ENCODE data around the gene USP54.
"Not testable (repeated sequence)": the region's sequence is repeated elsewhere in the genome, so short reads cannot be mapped to it uniquely, and the experiment has no call there.

USP54 gene

GRCh38 chr10:73588656-73589055 is 2.5 kb downstream of the USP54 start:
- DNase-seq (ENCODE audit: low spot score) = no peak

GRCh38 chr10:73586583-73586984 is 4.6 kb downstream of the USP54 start:
- DNase-seq (ENCODE audit: low spot score) = no peak

DNA sequence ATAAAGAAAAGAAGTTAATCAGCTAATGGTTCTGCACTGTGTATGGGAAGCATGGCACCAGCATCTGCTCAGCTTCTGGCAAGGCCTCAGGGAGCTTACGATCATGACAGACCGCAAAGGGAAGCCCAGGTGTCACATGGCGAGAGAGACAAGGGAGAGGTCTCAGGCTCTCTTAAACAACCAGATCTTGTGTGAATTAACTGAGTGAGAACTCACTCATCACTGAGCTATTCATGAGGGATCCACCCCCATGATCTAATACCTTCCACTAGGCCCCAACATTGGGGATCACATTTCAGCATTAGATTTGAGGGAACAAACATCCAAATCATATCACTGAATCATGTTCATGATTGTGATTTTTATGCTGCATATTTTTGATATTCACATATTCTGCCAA is 5.8 kb downstream of the USP54 start:
- no peak for DNase-seq (ENCODE audit: low spot score)

DNA sequence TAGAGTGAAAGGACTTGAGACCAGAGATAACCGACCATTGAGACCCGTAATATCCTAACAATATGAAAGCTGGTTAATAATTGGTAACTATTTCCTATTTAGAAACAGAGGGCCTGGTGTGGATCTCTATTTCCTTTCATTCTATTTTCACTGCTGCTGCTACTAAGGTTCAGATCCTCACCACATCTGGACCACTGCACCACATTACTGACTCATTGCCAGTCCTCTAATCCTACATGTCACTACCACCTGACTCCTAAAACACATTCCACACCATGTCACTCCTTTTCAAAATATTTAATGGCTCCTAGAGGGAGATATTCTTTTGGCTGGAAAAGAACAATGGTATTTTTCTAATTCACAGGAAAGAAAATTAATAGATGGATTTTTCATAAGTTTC is 6.4 kb downstream of the USP54 start:
- no peak for DNase-seq (ENCODE audit: low spot score)

GRCh38 chr10:73581918-73582317 is 9.2 kb downstream of the USP54 start:
- no peak for DNase-seq (ENCODE audit: low spot score)

GRCh38 chr10:73578927-73579326 is 12.2 kb downstream of the USP54 start:
- DNase-seq (ENCODE audit: low spot score) = not testable (repeated sequence)

DNA sequence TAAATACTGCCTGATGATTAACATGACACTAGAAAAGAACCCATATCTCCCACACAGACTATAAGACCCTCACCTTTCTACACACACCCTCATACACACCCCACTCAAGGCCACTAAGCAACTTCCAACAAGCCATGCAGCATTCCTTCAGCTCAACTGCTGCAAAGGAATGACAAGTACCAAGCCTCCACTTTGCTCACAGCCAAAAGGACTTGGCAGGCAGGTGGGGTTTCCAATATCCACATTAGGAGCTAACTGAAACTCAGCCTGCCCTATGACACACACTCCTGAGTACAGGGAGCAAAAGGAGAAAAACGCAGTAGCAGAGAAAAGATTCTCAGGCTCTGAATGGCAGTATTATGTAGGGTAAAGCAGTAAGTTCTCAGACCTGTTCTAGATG is 13.4 kb downstream of the USP54 start:
- no peak for DNase-seq (ENCODE audit: low spot score)

GRCh38 chr10:73576890-73577591 is 14.1 kb downstream of the USP54 start:
- no peak for DNase-seq (ENCODE audit: low spot score)

GRCh38 chr10:73576178-73576889 is 14.8 kb downstream of the USP54 start:
- no peak for DNase-seq (ENCODE audit: low spot score)

- DNase-seq (ENCODE audit: low spot score) = not testable (repeated sequence)
Measured at GRCh38 chr10:73567025-73567424, 24.1 kb downstream of the USP54 start.

DNA sequence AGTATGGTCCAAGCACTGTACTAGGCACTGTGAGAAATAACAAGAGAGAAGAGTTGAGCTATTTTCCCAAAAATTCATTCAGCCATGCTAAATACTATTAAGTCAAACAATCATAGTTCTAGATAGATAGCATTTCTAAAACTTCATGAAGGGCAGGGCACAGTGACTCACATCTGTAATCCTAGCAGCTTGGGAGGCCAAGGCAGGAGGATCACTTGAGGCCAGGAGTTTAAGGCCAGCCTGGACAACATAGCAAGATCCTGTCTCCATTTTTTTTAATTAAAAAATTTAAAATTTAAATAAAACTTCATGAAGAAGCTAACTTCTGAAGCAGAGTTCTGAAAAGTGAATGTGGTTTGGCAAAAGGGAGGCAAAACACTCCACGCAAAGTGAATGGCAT is 29.9 kb downstream of the USP54 start:
- no peak for DNase-seq (ENCODE audit: low spot score)

DNA sequence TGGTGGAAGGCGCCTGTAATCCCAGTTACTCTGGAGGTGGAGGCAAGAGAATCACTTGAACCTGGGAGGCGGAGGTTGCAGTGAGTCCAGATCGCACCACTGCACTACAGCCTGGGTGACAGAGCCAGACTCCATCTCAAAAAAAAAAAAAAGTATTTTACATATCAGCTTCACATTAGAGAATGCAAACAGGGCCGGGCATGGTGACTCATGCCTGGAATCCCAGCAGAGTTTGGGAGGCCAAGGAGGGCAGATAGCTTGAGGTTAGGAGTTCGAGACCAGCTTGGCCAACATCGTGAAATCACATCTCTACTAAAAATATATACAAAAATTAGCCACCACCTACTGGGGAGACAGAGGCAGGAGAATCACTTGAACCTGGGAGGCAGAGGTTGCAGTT is 31.6 kb downstream of the USP54 start:
- no peak for DNase-seq (ENCODE audit: low spot score)

- no peak for DNase-seq (ENCODE audit: low spot score)
Measured at GRCh38 chr10:73556855-73557254, 34.3 kb downstream of the USP54 start.

DNA sequence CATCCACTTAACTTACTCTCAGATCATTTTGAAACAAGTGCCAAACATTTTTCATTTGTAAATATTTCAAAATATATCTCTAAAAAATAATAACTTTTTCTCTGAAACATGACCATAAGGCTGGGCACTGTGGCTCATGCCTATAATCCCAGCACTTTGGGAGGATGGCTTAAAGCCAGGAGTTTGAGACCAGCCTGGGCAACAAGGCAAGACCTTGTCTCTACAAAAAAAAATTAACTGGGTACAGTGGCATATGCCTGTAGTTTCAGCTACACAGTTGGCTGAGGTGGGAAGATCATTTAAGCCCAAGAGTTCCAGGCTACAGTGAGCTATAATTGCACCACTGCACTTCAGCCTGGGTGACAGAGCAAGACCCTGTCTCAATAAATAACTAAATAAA is 36.4 kb downstream of the USP54 start:
- no peak for DNase-seq (ENCODE audit: low spot score)

GRCh38 chr10:73553761-73554160 is 37.4 kb downstream of the USP54 start:
- no peak for DNase-seq (ENCODE audit: low spot score)

DNA sequence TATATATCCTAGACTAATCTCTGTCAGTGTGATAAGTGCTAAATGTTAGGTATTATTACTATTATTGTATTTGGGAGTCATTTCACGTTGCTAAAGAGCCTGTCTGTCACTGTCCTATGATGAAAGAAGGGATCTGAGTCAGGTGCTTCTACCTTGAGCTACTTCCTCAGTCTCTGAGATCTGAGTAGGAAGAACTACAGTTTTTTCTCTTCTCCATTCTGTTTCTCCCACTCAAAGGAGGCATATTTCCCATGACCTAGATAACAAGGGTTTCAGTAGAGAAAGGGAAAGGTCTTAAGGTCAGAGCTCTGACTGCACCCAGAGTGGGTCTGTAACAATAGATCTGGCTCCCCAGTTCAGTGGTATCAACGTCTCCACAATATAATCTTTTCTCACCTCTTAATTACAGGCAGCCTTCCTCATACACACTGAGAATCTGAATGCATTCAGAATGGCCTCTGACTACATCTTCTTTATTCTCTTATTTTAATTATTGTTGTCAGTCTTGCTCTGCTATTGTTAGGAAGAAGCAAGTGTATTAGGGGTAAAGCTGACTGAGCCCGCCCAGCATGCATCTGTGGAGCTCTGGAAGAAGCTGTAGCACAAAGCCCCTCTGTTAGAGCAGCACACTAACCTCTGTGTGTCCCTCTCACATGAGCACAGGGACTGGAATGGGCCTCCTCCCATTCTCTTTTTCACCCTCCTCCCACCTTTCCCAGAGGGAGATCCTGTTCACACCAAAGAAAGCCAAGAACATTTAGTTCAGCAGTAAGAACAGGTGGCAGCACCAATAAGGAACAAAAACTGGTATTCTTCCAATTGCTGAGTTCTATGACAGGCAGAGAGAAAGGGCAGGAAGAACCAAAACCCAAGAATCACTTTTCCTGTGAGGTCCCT is 38.1 kb downstream of the USP54 start:
- no peak for DNase-seq (ENCODE audit: low spot score)

- no peak for DNase-seq (ENCODE audit: low spot score)
Measured at GRCh38 chr10:73551515-73551914, 39.6 kb downstream of the USP54 start.

GRCh38 chr10:73545357-73545756 is 45.8 kb downstream of the USP54 start:
- DNase-seq (ENCODE audit: low spot score) = no peak

DNA sequence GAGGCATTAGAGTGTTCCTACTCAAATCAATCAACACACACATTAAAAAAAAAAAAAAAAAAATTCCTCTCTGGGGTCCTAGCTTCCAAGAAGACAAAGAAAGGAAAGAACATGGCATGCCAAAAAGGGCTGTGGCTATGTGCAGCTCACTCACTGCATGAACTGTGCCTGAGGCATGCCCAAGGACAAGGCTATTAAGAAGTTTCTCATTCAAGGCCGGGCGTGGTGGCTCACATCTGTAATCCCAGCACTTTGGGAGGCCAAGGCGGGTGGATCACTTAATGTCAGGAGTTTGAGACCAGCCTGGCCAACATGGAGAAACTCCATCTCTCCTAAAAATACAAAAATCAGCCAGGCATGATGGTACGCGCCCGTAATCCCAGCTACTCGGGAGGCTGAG is 53.4 kb downstream of the USP54 start:
- no peak for DNase-seq (ENCODE audit: low spot score)

DNA sequence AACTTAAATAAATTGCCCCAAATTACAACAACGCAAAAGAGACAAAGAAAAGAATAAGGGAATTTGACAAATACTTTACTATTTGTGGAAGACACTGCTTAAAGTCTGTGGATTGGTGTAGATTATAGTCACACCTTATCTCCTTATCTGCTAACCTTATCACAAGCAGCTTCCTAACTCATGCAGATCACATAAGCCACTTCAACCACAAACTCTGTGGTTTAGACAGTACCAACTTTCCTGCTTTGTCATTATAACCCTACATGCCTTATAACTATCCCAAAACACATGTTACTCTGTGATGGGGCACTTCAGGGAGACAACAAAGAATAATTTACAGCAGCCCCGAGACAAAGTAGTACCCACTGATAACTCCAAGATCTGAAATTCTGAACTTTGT is 53.9 kb downstream of the USP54 start:
- DNase-seq (ENCODE audit: low spot score) = no peak

DNA sequence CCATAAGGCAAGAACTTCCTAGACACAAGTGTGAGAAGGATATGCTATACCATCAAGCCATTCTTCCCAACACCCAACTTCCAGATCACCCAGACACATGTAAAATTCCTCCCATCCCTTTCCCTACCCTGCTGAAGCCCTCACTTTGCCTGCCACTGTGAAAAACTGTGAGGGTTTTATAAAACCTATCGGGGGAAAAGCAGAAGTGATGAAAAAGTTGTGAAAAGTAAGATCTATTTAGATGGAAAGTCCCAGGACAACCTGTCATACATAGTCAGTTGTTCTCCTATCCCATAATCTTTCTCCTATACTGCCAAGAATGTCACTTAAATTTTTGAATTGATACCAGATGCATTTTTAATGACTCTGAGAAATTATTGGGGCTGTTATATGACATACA is 56.3 kb downstream of the USP54 start:
- no peak for DNase-seq (ENCODE audit: low spot score)

GRCh38 chr10:73529089-73529832 is 61.9 kb downstream of the USP54 start:
- DNase-seq (ENCODE audit: low spot score) = peak; percentile 68
